GM12878 (cell line): ENCODE data around the gene JTB. TPM values are rescaled to one million over a fixed set of nuclear protein-coding genes. Genes with fewer than 3 reads are reported as not detected.

Experiments
- ATAC-seq: fragments of 200-7000 bp; cut with Tn5 transposase; 3 replicates; pipeline ENCODE4 v1.9.1; 2020; ENCODE audit warnings: mild to moderate bottlenecking, moderate library complexity
- BruUV-seq: library from RNA; stranded (reverse); fragments of 400-500 nt; replicated peaks from 2 replicates; lab custom pipeline; 2021; lab: Mats Ljungman, UMichigan
- CTCF ChIA-PET: fragments of 300-600 bp; sonication (Branson Sonifier 250); formaldehyde crosslinking; extraction: SDS; loops from one replicate; lab custom pipeline; 2021; ENCODE audit warnings: inconsistent platforms; lab: Yijun Ruan, JAX
- POLR2A ChIA-PET: fragments of 350-600 bp; formaldehyde crosslinking; extraction: SDS; loops from one replicate; lab custom pipeline; 2021; ENCODE audit warnings: inconsistent platforms; lab: Charles Lee
- RAD21 ChIA-PET: fragments of 300-600 bp; sonication (Branson Sonifier 250); formaldehyde crosslinking; loops from one replicate; lab custom pipeline; 2023; ENCODE audit warnings: antibody characterized with exemption; ENCODE audit not compliant: unreplicated experiment; lab: Charles Lee
- SMC1A ChIA-PET: fragments of 300-600 bp; sonication (Branson Sonifier 250); formaldehyde crosslinking; loops from one replicate; lab custom pipeline; 2023; ENCODE audit not compliant: unreplicated experiment, uncharacterized antibody; lab: Charles Lee
- DNase-seq: peaks from one replicate; pipeline ENCODE4 v3.0.0-alpha.2; 2011; ENCODE audit warnings: low read depth, low spot score
- FAIRE-seq: peaks from 3 replicates; lab custom pipeline; 2011; peaks lifted over from hg19 to GRCh38; lab: Jason Lieb, UNC
- H2AFZ ChIP-seq: 2 replicates; pipeline ENCODE4 v1.6.0; 2011; ENCODE audit warnings: low read depth, low read length, control low read depth; ENCODE audit not compliant: control insufficient read depth
- H3K27ac ChIP-seq: 2 replicates; pipeline ENCODE4 v1.5.1; 2011; ENCODE audit warnings: control low read depth; ENCODE audit not compliant: control insufficient read depth, insufficient read depth
- H3K27me3 ChIP-seq, 2 experiments: replicated peaks in 1 of 2; 2 replicates each; pipeline versions ENCODE4 v1.6.0 to v1.6.1; 2011; ENCODE audit warnings: low read length in 1 of 2; ENCODE audit not compliant: control insufficient read depth in 2 of 2, insufficient read depth in 2 of 2
- H3K36me3 ChIP-seq, 2 experiments: 2 replicates each; pipeline ENCODE4 v1.5.1; 2011; ENCODE audit warnings: low read length in 1 of 2; ENCODE audit not compliant: control insufficient read depth in 2 of 2, insufficient read depth in 2 of 2
- H3K4me1 ChIP-seq: 2 replicates; pipeline ENCODE4 v1.6.1; 2011; ENCODE audit warnings: mild to moderate bottlenecking, low read length, moderate library complexity, mixed read lengths; ENCODE audit not compliant: control insufficient read depth, insufficient read depth
- H3K4me2 ChIP-seq: 2 replicates; pipeline ENCODE4 v1.6.0; 2011; ENCODE audit warnings: control low read depth; ENCODE audit not compliant: control insufficient read depth, insufficient read depth
- H3K4me3 ChIP-seq: fragments of 200-600 bp; sonication (generic); 2 replicates; pipeline ENCODE4 v1.5.1; 2016
- H3K79me2 ChIP-seq: 2 replicates; pipeline ENCODE4 v1.6.0; 2011; ENCODE audit warnings: low read length; ENCODE audit not compliant: control insufficient read depth, insufficient read depth
- H3K9ac ChIP-seq: 2 replicates; pipeline ENCODE4 v1.8.0; 2011; ENCODE audit warnings: low read length, control low read depth, mixed read lengths; ENCODE audit not compliant: control insufficient read depth, insufficient read depth
- H3K9me3 ChIP-seq: replicated peaks from 3 replicates; pipeline ENCODE4 v1.5.1; 2011; ENCODE audit warnings: mild to moderate bottlenecking, low read length; ENCODE audit not compliant: control insufficient read depth, insufficient read depth
- H4K20me1 ChIP-seq: 2 replicates; pipeline ENCODE4 v1.6.0; 2011; ENCODE audit not compliant: control insufficient read depth, insufficient read depth
- EP300 ChIP-seq, 2 experiments: fragments of 150-350 bp in 1 of 2; IDR thresholded peaks; 2 replicates each; pipeline ENCODE4 v1.6.1; 2011 to 2012; ENCODE audit warnings: low read depth in 2 of 2, low read length in 2 of 2, borderline replicate concordance in 1 of 2, improper control_type of control experiment in 1 of 2, inconsistent platforms in 1 of 2; ENCODE audit not compliant: control insufficient read depth in 1 of 2
- HSF1 ChIP-seq: fragments of 150-350 bp; IDR thresholded peaks from 2 replicates; pipeline ENCODE4 v1.6.1; 2014; ENCODE audit warnings: mild to moderate bottlenecking, low read depth, low read length
- NR2C1 ChIP-seq: fragments of 450-650 bp; IDR thresholded peaks from 2 replicates; pipeline ENCODE4 v1.6.1; 2017; ENCODE audit warnings: antibody characterized with exemption, mild to moderate bottlenecking, moderate library complexity
- SMAD1 ChIP-seq: fragments of 450-650 bp; IDR thresholded peaks from 2 replicates; pipeline ENCODE4 v1.6.1; 2018; ENCODE audit warnings: mild to moderate bottlenecking, low read depth; ENCODE audit not compliant: partially characterized antibody
- WGBS: methylation state at CpG from one replicate; pipeline ENCODE4 v1.1.6; 2016; ENCODE audit warnings: low lambda C conversion rate; ENCODE audit not compliant: insufficient replicate concordance, insufficient coverage; ENCODE audit errors: missing lambda C conversion rate; 5-methylcytosine and 5-hydroxymethylcytosine counted together
- in situ Hi-C: fragments of 300-500 bp; cut with MboI; formaldehyde crosslinking; loops from 9 replicates; pipeline ENCODE4 v1.14.3; 2018; ENCODE audit warnings: mixed read lengths
- intact Hi-C: fragments of 100-400 bp; cut with micrococcal nuclease; formaldehyde crosslinking; loops from one replicate; pipeline ENCODE4 v1.14.2; 2022; ENCODE audit not compliant: unreplicated experiment
- polyA plus RNA-seq, 11 experiments: library from polyadenylated mRNA; depleted of rRNA in 4 of 11; unstranded in 6 of 11; stranded (reverse) in 5 of 11; fragments of >200 nt; fragmentation: Nextera tagmentation in 4 of 11; fragmentation: Illumina TruSeq in 1 of 11; extraction: Ambion mirVana in 4 of 11; extraction: Trizol in 1 of 11; gene quantifications; 1 replicate in 1 of 11; 2 replicates in 10 of 11; pipeline versions ENCODE4 v1.2.1 to v1.2.3, GENCODE V29; 2011 to 2016; ENCODE audit warnings: inconsistent platforms in 2 of 11, missing spikeins in 2 of 11, low read depth in 1 of 11
- total RNA-seq, 4 experiments: library from RNA; depleted of rRNA in 3 of 4; stranded (reverse); fragments of >200 nt in 3 of 4; fragmentation: Illumina TruSeq in 1 of 4; extraction: Trizol in 1 of 4; gene quantifications; 2 replicates each; pipeline versions ENCODE4 v1.2.1 to v1.2.3, GENCODE V29; 2013 to 2021
- TF ChIP-seq, protein P1 (sequence below): fragments of 450-650 bp; IDR thresholded peaks from 2 replicates; pipeline ENCODE4 v1.6.1; 2017; ENCODE audit warnings: antibody characterized with exemption, mild to moderate bottlenecking, moderate library complexity
- TF ChIP-seq, protein P2 (sequence below): fragments of 450-650 bp; conservative IDR thresholded peaks from 2 replicates; pipeline ENCODE4 v1.6.1; 2017; ENCODE audit warnings: mild to moderate bottlenecking, moderate library complexity

JTB gene
- total and polyA plus RNA-seq, 10 of the 15 experiments (the other 5 are each of a cell fraction or from before 2014, with no cell fraction given), result 25.0 to 298 (median 155) TPM

DNA sequence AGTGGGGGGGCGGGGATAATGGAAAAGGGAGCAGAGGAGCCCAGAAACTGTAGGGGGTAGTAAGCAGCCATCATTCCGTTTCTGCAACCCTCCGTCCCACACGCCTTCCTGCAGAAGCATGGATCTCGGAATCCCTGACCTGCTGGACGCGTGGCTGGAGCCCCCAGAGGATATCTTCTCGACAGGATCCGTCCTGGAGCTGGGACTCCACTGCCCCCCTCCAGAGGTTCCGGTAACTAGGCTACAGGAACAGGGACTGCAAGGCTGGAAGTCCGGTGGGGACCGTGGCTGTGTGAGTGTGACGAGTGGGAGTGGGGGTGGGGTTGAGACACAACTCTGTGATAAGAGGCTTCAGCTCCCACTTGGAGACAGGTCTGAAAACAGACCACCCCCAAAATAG is 9.1 kb downstream of the JTB start (continued):
- TF ChIP-seq, protein P1, sequence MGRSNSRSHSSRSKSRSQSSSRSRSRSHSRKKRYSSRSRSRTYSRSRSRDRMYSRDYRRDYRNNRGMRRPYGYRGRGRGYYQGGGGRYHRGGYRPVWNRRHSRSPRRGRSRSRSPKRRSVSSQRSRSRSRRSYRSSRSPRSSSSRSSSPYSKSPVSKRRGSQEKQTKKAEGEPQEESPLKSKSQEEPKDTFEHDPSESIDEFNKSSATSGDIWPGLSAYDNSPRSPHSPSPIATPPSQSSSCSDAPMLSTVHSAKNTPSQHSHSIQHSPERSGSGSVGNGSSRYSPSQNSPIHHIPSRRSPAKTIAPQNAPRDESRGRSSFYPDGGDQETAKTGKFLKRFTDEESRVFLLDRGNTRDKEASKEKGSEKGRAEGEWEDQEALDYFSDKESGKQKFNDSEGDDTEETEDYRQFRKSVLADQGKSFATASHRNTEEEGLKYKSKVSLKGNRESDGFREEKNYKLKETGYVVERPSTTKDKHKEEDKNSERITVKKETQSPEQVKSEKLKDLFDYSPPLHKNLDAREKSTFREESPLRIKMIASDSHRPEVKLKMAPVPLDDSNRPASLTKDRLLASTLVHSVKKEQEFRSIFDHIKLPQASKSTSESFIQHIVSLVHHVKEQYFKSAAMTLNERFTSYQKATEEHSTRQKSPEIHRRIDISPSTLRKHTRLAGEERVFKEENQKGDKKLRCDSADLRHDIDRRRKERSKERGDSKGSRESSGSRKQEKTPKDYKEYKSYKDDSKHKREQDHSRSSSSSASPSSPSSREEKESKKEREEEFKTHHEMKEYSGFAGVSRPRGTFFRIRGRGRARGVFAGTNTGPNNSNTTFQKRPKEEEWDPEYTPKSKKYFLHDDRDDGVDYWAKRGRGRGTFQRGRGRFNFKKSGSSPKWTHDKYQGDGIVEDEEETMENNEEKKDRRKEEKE, result no peak
- TF ChIP-seq, all 136 proteins: peak for 0

DNA sequence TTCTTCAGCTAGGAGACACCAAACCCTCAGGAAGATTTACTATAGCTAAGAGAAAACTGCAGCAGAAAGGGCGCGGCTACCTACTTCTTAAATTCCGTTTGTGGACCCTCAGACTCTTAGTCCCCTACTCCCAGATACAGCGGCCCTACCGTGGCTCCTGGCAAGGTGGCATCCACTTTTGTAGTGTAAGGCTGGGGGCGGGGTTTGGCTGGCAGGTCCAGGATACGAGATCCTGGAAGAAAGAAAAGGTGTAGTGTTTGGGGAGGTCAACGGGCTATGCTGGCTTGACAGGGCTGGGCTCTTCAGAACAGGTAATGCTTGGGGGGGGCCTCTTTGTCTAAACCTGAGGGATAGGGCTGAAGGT is 9.5 kb downstream of the JTB start:
- ChIA-PET CTCF (interaction anchor here (0.5 to 7.1 kb wide), 12 partner anchors 9 to 395 kb away, joined by 3 to 64 read pairs (median 14); partner anchors contain the start of genes DENND4B, GATAD2B, JTB and RAB13), RAD21 (interaction anchor here (0.8 to 6.4 kb wide), 11 partner anchors 9 to 208 kb away, joined by 3 to 42 read pairs (median 4); partner anchors contain the start of genes CRTC2, DENND4B, JTB and RAB13), SMC1A (interaction anchor here (0.9 to 7.7 kb wide), 14 partner anchors 9 to 292 kb away, joined by 3 to 82 read pairs (median 8); partner anchors contain the start of genes CRTC2, DENND4B, GATAD2B and JTB)
- peaks cover 19% of the 10 kb centered on the region for H3K4me1 ChIP-seq
- H2AFZ ChIP-seq, result peak overlapping the region; percentile 90
- no peaks in the 10 kb centered on the region for H3K9me3 ChIP-seq
- H3K4me2 ChIP-seq, result peak overlapping the region; percentile 91
- DNase-seq, result no peak
- H3K27ac ChIP-seq, result peak overlapping the region; percentile 91
- in situ Hi-C loops, result no loop called here
- H3K36me3 ChIP-seq, result 0 out of 4 replicates have a peak, but pooled peaks cover 0 to under 1% of the 10 kb centered on the region in 2 experiments
- peaks cover 36% of the 10 kb centered on the region for H3K79me2 ChIP-seq
- TSS peak; percentile 64 for BruUV-seq
- TF ChIP-seq NR2C1 (no peak), EP300 (IDR thresholded peaks at IDR 0.05; ENCODE audit: borderline replicate concordance in 1 of 2, control insufficient read depth in 1 of 2, low read depth in 2 of 2, low read length in 2 of 2) (0 out of 4 replicates have a peak, but pooled peaks of 1 of the 2 experiments have one; percentile 10), HSF1 (no peak), SMAD1 (no peak)
- TF ChIP-seq, protein P2, sequence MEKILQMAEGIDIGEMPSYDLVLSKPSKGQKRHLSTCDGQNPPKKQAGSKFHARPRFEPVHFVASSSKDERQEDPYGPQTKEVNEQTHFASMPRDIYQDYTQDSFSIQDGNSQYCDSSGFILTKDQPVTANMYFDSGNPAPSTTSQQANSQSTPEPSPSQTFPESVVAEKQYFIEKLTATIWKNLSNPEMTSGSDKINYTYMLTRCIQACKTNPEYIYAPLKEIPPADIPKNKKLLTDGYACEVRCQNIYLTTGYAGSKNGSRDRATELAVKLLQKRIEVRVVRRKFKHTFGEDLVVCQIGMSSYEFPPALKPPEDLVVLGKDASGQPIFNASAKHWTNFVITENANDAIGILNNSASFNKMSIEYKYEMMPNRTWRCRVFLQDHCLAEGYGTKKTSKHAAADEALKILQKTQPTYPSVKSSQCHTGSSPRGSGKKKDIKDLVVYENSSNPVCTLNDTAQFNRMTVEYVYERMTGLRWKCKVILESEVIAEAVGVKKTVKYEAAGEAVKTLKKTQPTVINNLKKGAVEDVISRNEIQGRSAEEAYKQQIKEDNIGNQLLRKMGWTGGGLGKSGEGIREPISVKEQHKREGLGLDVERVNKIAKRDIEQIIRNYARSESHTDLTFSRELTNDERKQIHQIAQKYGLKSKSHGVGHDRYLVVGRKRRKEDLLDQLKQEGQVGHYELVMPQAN, result peak; percentile 45
- TF ChIP-seq, all 136 proteins: peak for 2
- ATAC-seq (no peak), FAIRE-seq (no peak)
- intact Hi-C loops, result loop anchor here (1.0 to 5.0 kb wide), 3 partner anchors 23 to 161 kb away; no protein-coding TSS in a partner anchor
- H4K20me1 ChIP-seq, result no peaks in the 10 kb centered on the region
- 0% methylated on average over 8 of the region's 8 CpGs for WGBS
- peak overlapping the region; percentile 92 for H3K4me3 ChIP-seq
- POLR2A ChIA-PET, result interaction anchor here (0.6 to 10.0 kb wide), 11 partner anchors 9 to 369 kb away, joined by 3 to 132 read pairs (median 6); partner anchors contain the start of genes CRTC2, DENND4B, GATAD2B and JTB
- peak overlapping the region; percentile 94 for H3K9ac ChIP-seq
- H3K27me3 ChIP-seq, result no peaks in the 10 kb centered on the region
